Measurements from ENCODE around the gene DUSP15.

DUSP15 gene

GRCh38 chr20:31907046-31907445, 36.7 kb upstream of the DUSP15 start:
- DNase-seq (ENCODE audit: low read depth) = no peak

GRCh38 chr20:31906001-31906400, 35.7 kb upstream of the DUSP15 start:
- no peak overlapping the region for H3K4me3 ChIP-seq (ENCODE audit: low read depth, low read length)
- DNase-seq (ENCODE audit: low read depth) = no peak
- no peak for TF ChIP-seq CTCF (IDR thresholded peaks at IDR 0.05; ENCODE audit: control insufficient read depth, extremely low read depth, insufficient read depth)

More at GRCh38 chr20:31907046-31907445, 36.7 kb upstream of the DUSP15 start:
- no peak overlapping the region for H3K4me3 ChIP-seq (ENCODE audit: low read depth, low read length)
- no peak for TF ChIP-seq CTCF (IDR thresholded peaks at IDR 0.05; ENCODE audit: control insufficient read depth, extremely low read depth, insufficient read depth)

GRCh38 chr20:31903627-31904386, 33.5 kb upstream of the DUSP15 start:
- DNase-seq (ENCODE audit: low read depth) = no peak
- no peak for TF ChIP-seq CTCF (IDR thresholded peaks at IDR 0.05; ENCODE audit: control insufficient read depth, extremely low read depth, insufficient read depth)
- H3K4me3 ChIP-seq (ENCODE audit: low read depth, low read length) = no peak overlapping the region

GRCh38 chr20:31901615-31902014, 31.3 kb upstream of the DUSP15 start:
- no peak overlapping the region for H3K4me3 ChIP-seq (ENCODE audit: low read depth, low read length)
- DNase-seq (ENCODE audit: low read depth) = no peak
- TF ChIP-seq CTCF (IDR thresholded peaks at IDR 0.05; ENCODE audit: control insufficient read depth, extremely low read depth, insufficient read depth) = no peak

- DNase-seq (ENCODE audit: low read depth) = no peak
Measured at GRCh38 chr20:31897541-31897940, 27.2 kb upstream of the DUSP15 start.

GRCh38 chr20:31896049-31896448, 25.7 kb upstream of the DUSP15 start:
- TF ChIP-seq CTCF (IDR thresholded peaks at IDR 0.05; ENCODE audit: control insufficient read depth, extremely low read depth, insufficient read depth) = no peak
- no peak for DNase-seq (ENCODE audit: low read depth)
- H3K4me3 ChIP-seq (ENCODE audit: low read depth, low read length) = no peak overlapping the region

More at GRCh38 chr20:31897541-31897940, 27.2 kb upstream of the DUSP15 start:
- H3K4me3 ChIP-seq (ENCODE audit: low read depth, low read length) = no peak overlapping the region
- no peak for TF ChIP-seq CTCF (IDR thresholded peaks at IDR 0.05; ENCODE audit: control insufficient read depth, extremely low read depth, insufficient read depth)

Data from LNCaP clone FGC (cell line).